SH-SY5Y (cell line): ENCODE measurements around the gene TBX6.

Source experiments
- GATA2 ChIP-seq: IDR thresholded peaks from 2 replicates; pipeline ENCODE4 v1.6.1; 2011; ENCODE audit warnings: mild to moderate bottlenecking, low read depth, low read length
- GATA3 ChIP-seq: IDR thresholded peaks from 2 replicates; pipeline ENCODE4 v1.6.1; 2011; ENCODE audit warnings: low read depth, mild to moderate bottlenecking, low read length, moderate library complexity

Gene TBX6

DNA sequence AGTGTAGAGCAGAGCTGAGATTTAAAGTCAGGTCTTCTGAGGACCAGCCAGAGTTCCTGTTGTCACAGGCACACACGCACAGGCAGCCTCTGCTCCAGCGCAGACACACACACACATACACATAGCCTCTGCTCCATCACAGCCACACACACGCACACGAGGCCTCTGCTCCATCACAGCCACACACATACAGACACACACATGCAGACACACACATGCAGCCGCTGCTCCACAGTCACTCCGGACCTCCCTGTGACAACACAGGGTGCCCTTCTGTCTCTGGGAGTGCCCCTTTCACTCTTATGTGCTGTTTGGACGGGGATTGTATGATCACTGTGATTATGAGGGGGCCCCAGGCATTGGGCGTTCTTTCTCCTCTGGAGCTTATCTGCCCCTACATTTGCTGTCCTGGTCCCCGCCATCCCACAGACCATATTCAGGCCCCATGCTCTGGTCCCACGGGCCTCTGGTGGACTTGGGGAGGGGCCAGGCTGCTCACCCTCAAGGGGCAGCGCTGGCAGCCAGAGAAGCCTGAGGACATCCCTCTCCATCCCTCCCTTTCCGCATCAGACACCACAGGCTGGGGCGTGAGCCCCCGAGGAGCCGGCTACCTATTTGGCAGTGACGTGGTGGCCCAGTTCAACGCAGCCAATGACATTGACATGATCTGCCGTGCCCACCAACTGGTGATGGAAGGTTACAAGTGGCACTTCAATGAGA is 7.5 kb downstream of the TBX6 start:
- TF ChIP-seq GATA3 = no peak
- no peak for TF ChIP-seq GATA2

DNA sequence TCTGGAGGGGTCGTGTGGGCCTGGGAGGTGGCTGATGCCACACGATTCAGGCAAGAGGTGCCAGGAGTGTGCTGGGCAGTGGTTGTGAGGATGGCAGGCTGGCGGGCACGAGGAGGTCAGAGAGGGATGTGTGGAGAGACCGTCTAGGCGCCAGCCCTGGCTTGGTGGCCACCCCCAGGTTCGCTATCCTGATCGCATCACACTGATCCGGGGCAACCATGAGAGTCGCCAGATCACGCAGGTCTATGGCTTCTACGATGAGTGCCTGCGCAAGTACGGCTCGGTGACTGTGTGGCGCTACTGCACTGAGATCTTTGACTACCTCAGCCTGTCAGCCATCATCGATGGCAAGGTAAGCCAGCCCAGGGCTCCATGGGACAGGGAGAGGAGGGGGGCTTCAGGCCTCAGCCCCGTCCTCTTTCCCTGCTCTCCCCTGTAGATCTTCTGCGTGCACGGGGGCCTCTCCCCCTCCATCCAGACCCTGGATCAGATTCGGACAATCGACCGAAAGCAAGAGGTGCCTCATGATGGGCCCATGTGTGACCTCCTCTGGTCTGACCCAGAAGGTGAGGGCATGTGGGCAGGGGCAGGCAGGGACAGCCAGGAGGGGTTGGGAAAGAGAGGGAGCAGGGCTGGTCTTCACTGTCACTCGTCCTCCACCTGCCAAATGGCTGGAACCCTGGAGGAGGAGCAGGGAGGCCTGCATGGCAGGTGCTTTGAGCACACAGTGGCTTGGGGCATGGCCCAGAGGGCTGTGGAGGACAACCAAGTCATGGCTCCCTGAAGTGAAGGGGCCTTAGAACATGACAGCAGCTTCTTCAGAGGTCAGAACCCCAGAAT is 8.3 kb downstream of the TBX6 start:
- TF ChIP-seq GATA2 (no peak), GATA3 (no peak)

- no peak for TF ChIP-seq GATA3
- TF ChIP-seq GATA2 = no peak
These were observed 9.1 kb downstream of the TBX6 start for GRCh38 chr16:30082545-30083090.

GRCh38 chr16:30079480-30079879 is 12.2 kb downstream of the TBX6 start:
- TF ChIP-seq GATA2 (no peak), GATA3 (no peak)

DNA sequence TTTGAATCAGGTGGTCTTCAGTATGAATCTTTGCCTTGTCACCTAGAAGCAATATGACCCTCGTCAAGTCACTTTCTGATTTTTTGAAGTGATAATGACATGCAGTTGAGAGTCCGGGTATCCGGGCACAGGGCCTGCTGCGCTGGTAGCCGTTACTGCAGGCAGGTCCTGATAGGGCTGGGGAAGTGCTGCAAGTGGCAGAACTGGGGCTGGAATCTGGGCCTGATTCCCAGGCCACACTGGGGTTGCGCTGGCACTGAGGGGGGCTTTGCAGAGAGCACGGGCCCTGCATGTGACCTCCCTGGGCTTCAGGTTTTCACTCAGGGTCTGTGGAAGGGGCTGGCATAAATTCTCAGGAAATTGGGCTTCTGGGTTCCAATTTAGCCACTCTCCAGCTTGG is 13.0 kb downstream of the TBX6 start:
- TF ChIP-seq GATA2 (no peak), GATA3 (no peak)

- TF ChIP-seq GATA2 = no peak
- no peak for TF ChIP-seq GATA3
These were observed 14.1 kb downstream of the TBX6 start for GRCh38 chr16:30077656-30078055.

- no peak for TF ChIP-seq GATA3
- no peak for TF ChIP-seq GATA2
These were observed 15.4 kb downstream of the TBX6 start for GRCh38 chr16:30076276-30076791.

DNA sequence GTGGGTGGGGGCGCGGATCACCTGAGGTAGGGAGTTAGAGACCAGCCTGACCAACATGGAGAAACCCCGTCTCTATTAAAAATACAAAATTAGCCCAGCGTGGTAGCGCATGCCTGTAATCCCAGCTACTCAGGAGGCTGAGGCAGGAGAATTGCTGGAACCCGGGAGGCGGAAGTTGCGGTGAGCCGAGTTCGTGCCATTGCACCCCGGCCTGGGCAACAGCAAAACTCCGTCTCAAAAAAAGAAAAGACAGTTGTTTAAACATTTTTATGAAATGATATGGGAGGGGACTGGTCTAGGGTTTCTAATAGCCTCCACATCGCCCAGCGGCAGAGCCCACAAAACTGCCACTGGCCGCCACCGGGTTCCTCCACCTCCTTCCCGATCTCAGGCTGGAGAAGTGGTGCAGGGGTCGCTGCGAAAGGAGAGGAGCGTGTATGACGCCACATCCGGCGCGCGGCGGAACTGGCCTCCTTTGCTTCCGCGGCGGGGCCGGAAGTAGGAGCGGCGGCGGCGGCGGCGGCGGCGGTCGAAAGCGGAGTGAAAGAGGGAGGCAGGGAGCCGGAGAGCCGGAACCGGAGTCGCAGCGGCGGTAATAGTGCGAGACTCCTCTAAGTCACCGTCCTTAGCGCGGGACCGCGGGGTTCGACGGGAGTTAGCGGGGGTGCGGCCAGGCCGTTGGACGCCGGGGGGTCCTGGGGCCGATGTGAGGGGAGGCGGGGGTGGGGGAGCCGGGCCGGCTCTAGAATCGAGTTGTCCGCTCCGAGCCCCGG is 16.0 kb downstream of the TBX6 start, which contains the start of gene PPP4C:
TSS of gene PPP4C (plus strand) at position 492 of the 773 bp plus-strand sequence. CDS start 384 bp downstream, outside the sequence.
- TF ChIP-seq GATA2 (no peak), GATA3 (no peak)

DNA sequence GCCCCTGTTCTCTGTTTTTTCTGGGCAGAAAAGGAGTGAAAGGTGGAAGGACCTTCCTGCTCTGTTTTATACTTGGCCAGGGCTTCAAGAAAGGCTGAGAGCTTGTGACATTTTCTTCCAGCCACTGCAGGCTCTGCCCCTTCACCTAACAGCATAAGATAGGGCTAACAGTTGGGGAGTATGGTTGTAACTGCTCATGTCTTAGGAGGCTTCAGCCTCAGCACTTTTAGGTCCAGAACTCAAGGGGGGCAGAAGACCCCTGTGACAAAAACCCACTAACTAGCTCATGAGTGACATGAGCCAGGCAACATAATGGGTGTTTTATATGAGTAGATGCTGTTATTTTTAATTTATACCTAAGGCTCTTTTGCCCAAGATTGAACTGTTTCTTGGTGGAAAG is 21.2 kb downstream of the TBX6 start:
- no peak for TF ChIP-seq GATA2

GRCh38 chr16:30069611-30070462 is 21.9 kb downstream of the TBX6 start:
- TF ChIP-seq GATA2 (no peak), GATA3 (no peak)

- TF ChIP-seq GATA2 (no peak), GATA3 (no peak)
These were observed 22.7 kb downstream of the TBX6 start for GRCh38 chr16:30068750-30069610.

DNA sequence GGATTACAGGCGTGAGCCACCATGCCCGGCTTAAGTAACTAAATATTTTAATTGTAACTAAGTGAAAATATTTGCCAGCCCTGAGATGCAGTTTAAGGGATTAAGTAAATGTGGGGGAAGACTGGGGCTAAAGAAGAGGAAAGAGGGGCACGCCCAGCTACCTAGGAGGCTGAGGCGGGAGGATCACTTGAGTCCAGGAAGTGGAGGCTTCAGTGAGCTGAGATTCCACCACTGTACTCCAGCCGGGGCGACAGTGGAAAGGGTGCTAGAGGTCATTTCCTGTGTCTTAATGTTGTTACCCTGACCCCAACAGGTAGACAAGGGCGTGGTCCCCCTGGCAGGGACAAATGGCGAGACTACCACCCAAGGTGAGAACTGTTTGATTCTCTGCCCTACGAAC is 23.4 kb downstream of the TBX6 start:
- TF ChIP-seq GATA2 (no peak), GATA3 (no peak)
